HG03045 (cell line): ENCODE results near the gene PHGDH.
"Not testable (repeated sequence)": the region's sequence is repeated elsewhere in the genome, so short reads cannot be mapped to it uniquely, and the experiment has no call there.

Experiments used
- ATAC-seq: cut with Tn5 transposase; IDR thresholded peaks from one replicate; pipeline ENCODE4 v1.9.1; 2021; ENCODE audit warnings: mild to moderate bottlenecking, moderate library complexity; ENCODE audit not compliant: unreplicated experiment

PHGDH gene

DNA sequence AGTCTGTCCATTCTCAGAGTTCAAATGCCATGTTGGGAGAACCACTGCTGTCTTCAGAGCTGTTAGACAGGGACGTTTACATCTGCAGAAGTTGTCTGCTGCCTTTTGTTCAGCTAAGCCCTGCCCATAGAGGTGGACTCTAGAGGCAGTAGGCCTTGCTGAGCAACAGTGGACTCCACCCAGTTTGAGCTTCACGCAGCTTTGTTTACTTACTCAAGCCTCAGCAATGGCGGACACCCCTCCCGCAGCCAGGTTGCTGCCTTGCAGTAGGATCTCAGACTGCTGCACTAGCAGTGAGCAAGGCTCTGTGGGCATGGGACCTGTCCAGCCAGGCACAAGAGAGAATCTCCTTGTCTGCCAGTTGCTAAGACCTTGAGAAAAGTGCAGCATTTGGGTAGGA is 14.9 kb upstream of the PHGDH start:
- not testable (repeated sequence) for ATAC-seq

GRCh38 chr1:119697598-119697997 is 14.1 kb upstream of the PHGDH start:
- no peak for ATAC-seq

- no peak for ATAC-seq
Measured at GRCh38 chr1:119700326-119700725, 11.4 kb upstream of the PHGDH start.

GRCh38 chr1:119701659-119702058 is 10.1 kb upstream of the PHGDH start:
- no peak for ATAC-seq

DNA sequence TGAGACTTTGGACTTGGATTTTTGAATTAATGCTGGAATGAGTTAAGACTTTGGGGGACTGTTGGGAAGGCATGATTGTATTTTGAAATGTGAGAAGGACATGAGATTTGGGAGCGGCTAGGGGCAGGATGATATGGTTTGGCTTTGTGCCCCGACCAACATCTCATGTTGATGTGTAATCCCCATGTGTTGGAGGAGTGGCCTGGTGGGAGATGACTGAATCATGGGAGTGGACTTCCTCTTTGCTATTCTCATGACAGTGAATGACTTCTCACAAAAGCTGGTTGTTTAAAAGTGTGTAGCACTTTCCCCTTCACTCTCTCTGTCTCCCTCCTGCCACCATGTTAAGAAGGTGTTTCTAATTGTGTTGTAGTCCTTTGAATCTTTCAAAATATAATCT is 9.3 kb upstream of the PHGDH start:
- ATAC-seq, result no peak

GRCh38 chr1:119703666-119704450 is 7.9 kb upstream of the PHGDH start:
- ATAC-seq, result no peak

GRCh38 chr1:119706599-119706998 is 5.1 kb upstream of the PHGDH start:
- not testable (repeated sequence) for ATAC-seq

- ATAC-seq, result not testable (repeated sequence)
Measured at GRCh38 chr1:119711356-119711803, 354 bp upstream of the PHGDH start.

- ATAC-seq, result peak; percentile 43
Measured at GRCh38 chr1:119712342-119713038, 756 bp downstream of the PHGDH start.

DNA sequence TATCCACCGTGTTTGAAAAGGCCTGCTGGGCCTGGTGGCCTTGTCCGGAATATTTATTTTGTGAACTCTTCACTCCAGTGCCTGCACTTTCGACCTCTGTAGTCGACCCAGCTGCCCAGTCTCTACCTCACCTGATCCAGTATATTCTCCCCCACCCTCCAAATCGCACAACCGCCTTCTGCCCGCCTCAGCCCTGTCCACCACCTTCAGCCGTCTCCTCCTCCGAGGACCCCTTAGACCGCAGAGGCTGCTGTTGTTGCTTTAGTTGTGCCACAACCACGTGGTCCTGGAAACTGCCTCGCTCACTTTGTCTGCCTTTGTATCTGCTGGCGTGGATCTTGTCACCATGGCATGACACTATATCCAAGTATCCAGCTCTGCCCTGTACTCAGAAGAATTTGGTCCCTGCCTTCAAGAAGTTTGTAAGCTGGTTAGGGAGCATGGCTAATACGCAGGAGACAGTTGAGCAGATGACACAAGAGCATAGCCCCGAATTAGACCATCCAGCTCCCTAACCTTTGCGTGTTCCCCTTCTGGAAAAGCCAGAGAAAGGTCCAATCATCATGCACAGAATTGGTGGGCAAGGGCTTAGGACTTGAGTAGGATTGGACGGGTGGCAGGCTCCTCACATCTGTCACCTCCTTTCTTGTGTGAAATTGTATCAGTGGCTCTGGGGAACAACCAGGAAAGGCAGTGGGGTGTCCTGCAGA is 1.5 kb downstream of the PHGDH start:
- no peak for ATAC-seq

DNA sequence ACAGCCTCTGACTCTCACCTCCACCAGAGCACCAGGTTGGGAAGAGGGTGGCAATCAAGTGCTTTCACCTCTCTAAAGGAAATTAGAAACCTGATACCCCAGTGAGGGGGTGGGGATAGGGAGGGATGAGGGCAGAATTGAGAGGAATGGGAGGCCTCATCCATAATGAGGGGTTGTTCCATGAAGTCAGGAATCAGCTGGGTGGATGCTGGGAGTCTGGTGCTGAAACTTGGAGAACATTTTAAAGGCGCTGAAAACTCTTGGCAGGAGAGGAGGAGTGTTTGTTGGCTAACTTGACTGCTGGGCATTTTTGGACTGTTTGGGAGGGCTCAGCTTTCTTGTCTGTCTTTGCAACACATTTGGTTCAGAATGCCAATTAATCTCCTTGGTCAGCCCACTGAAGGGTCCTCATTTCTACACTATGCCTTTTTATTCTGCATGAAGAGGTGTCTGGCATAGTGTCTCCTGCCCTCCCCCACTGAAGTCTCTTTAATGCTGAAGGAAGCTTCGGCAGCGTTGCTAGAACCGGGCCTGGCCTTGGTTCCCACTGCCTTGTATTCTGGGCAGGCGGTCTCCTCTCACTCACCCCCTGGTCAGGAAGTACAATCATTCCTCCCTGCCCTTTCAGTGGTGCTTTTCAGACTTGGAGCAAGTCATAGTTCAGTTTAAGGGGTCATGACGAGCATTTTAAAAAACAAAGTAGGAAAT is 2.2 kb downstream of the PHGDH start:
- no peak for ATAC-seq

DNA sequence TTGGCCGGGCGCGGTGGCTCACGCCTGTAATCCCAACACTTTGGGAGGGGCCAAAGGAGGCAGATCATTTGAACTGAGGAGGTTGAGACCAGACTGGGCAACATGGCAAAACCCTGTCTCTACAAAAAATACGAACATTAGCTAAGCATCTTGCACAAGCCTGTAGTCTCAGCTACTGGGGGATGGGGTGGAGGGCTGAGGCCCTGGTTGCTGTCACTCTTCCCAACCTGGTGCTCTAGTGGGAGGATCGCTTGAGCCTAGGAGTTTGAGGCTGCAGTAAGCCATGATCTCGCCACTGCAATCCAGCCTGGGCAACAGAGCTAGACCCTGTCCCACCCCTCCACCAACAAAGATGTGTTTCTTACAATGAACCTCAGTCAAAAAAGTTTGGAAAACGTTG is 2.8 kb downstream of the PHGDH start:
- no peak for ATAC-seq

- no peak for ATAC-seq
Measured at GRCh38 chr1:119715542-119715941, 3.8 kb downstream of the PHGDH start.

GRCh38 chr1:119718409-119718808 is 6.7 kb downstream of the PHGDH start:
- no peak for ATAC-seq

DNA sequence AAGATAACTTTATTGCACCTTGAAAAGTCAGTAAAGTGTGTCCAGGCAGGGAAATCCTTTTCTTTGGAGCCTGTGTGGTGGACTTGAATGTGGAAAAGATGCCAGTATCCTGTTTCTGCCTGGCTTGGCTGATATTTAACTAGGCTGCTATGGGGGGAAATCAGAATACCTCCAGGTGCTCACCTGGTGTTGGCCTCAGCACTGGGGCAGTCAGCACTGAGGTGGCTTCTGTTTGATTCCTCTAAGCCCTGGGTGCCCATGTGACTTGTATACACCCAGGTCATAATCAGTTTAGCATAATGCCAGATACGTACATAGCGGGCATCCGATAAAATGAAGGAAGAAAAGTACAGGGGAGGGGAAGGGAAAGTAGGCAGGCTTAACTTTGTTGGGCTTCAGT is 7.2 kb downstream of the PHGDH start:
- ATAC-seq, result no peak

DNA sequence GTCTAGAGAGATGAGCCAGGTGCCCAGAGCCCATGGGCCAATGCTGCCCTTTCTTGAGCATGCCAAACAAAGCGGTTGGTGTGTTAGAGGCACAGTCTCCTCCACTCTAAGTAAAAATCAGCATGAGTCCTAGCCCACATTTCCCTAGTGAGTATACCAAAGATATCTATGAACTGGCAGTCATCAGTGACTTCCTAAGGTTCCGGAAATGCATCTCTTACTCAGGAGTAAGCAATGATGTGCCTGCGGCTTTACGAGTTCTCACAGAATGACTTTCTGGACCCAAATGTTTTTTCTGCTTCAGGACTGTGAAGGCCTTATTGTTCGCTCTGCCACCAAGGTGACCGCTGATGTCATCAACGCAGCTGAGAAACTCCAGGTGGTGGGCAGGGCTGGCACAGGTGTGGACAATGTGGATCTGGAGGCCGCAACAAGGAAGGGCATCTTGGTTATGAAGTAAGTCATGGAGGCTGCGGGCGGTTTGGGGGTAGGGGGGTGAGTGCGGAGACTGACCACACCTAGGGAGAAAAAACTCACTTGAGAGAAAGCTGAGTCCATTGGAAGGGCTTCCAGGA is 9.2 kb downstream of the PHGDH start:
- no peak for ATAC-seq

- no peak for ATAC-seq
Measured at GRCh38 chr1:119721896-119722295, 10.2 kb downstream of the PHGDH start.

- no peak for ATAC-seq
Measured at GRCh38 chr1:119724611-119725218, 13.0 kb downstream of the PHGDH start.

- no peak for ATAC-seq
Measured at GRCh38 chr1:119725626-119726025, 13.9 kb downstream of the PHGDH start.

DNA sequence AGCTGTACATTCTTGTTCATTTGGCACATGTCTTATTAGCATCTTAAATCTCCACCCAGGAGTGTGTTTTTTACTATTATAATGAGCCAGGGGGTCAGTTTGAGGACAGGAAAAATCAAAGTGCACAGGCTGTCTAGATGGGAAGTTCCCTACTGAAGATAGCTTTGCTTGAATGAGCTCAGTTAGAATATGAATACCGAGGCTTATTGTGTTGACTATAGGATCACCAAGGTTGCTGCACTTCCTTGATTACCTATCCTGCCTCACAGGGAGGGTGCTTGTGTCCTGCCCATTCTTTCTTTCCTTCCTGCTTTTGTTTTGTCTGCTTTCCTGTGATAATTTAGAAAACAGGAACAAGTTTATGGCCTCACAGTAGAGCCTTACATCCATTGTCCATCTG is 16.3 kb downstream of the PHGDH start:
- ATAC-seq, result no peak
